ENCODE measurements around the gene CD2AP.
"Not testable (repeated sequence)": the region's sequence is repeated elsewhere in the genome, so short reads cannot be mapped to it uniquely, and the experiment has no call there.

CD2AP gene

GRCh38 chr6:47647626-47648025, 170.0 kb downstream of the CD2AP start:
- not testable (repeated sequence) for DNase-seq

DNA sequence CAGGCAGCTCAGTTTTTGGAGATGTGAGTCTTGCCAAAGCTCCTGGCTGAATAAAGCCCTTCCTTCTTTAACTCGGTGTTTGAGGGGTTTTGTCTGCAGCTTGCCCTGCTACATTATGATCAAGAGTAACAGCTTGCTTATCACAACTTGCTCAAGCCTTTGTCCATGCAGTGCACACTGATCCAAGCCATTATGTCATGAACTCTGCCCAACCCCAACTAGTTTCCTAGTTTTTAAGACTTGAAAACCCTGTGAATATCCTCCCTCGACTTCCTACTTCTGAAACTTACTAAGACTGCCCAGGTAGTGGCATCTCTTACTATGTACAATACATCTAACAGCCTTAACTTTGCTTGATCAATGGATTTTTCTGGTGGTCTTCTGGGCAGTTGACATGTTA, 170.4 kb downstream of the CD2AP start:
- DNase-seq: no peak

- no peak for DNase-seq
These were observed 173.2 kb downstream of the CD2AP start for GRCh38 chr6:47650553-47651432.

DNA sequence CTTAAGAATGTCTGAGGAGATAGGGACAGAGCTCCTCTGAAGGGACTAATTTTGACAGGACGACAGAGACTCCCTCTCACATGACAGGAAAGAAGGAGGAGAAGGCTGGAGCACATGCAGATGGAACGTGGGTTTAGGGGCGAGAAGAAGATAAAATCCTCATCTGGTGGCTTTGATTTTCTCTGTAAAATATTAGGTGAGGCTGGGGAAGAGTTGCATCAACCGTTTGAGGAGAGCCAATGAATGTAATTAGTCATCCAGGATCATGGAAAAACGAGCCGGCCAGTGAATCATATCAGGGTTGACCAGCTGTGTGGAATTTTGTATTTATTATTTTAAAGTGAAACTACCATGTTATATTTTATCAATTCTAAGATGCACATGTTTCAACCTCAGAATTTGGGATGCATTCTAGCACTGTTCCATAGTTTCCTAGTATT, 173.9 kb downstream of the CD2AP start:
- DNase-seq: no peak

- DNase-seq: no peak
These were observed 176.1 kb downstream of the CD2AP start for GRCh38 chr6:47653706-47654105.

GRCh38 chr6:47654255-47654654, 176.7 kb downstream of the CD2AP start:
- no peak for DNase-seq

DNA sequence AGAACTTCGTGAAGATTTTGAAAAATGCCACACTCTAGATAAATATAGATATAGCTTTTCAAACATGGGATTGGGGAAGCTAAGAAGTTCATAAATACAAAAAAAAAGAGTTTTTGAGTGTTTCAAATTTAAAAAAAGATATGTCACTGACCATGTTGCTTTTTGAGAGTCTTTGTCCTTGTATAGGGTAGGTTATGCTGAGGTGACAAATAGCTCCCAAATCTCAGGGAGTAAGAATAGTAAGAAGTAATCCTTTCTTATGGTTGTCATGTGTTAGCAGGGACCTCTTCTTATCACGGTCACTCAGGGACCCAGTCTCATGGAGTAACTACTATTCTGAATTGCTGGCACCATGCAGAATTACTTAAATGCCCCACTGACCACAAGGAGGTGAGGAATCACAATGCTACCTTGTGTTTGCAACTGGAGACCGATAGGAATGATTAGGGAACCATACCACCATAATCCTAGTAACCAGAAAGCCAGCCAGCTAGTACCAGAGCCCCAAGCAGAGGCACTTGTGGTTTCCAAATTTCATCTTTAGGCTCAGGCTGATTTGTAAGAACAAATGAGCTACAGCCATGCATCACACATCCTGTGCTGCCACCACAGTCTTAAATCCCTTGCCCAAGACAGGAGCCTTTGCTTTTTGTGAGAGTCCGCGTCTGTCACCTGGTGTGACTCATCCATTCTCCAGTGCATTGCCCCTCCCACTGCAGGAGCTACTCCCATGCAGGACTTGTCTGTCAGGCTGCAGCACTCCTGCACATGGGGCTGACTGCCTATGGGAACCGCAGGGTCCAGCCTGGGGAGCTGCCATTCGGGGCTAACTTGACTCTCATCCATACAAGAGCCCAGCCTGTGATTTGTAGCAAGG, 178.4 kb downstream of the CD2AP start:
- DNase-seq: no peak

DNA sequence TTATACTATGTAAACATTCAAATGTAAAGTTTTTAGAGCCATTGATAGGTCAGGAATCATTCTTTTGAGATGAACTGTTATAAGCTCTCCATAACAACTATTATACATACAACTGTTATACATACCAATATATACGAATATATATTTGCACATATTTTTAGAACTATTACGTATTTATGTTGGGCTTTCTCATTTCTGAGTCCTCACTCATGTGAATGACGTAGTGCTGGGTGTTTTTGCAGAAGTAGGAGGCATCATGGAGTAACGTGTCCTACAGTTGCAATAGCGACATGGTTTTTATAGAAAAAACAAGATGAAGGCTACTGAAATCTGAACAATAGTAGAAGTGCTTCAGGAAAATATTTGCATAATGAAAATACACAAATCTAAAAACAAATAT, 184.4 kb downstream of the CD2AP start:
- DNase-seq: no peak

- DNase-seq: no peak
These were observed 186.1 kb downstream of the CD2AP start for GRCh38 chr6:47663462-47664216.

DNA sequence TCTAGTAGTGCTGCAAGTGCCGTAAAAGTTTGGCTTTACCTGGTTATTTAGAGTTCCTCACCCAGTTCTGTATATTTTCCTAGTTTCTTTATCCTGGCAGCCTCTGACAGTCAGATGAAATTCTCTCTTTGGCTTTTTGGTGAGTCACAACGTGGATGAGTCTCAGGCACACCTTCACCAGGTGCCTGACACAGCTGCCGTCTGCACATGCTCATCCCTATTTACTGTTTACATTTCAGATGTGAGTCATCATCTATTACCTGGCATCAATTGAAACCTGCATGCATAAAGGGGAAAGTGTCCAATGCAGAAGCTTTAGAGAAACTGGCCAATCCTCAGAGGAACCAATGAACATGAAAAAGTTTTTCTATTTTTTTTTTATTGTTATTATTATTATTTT, 187.5 kb downstream of the CD2AP start:
- DNase-seq: no peak

DNA sequence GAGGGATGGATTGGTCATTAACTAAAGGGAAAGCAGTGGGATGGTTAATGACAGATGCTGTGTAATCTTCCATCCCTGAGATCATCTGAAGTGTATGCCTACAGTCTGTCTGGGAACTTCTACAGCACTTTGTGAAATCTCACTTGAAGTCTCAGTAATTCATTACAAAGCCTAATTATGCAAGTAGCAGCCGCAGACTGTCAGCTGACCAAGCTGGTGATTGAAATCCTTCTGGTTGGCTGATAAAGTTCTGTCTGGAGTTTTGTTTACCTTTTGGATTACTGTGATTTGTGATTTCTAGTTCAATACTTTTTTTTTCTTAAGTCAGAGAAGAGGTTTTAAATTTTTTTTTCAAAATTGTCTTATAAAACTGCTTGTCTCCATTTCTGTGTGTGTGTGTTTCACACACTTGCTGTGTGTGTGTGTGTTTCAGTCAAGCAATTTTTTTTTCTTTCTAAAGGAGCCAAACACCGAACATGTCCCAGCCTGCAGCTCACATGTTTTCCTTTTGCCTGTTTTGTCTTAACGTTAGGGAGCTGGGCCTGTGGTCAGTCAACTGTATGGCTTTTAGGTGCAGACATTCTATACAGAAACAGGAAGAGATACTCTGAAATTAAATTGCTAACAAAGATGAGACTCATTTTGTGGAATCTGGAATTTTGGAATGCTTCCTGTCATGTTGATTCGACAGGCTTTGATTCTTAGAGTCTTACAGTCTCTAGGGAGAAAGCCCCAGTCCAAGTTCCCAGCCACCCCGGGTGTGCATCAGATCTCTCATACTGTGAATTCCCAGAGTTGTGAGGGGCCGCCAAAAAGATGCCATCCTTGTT, 192.3 kb downstream of the CD2AP start:
- no peak for DNase-seq

- DNase-seq: no peak
These were observed 193.3 kb downstream of the CD2AP start for GRCh38 chr6:47670851-47671250.

DNA sequence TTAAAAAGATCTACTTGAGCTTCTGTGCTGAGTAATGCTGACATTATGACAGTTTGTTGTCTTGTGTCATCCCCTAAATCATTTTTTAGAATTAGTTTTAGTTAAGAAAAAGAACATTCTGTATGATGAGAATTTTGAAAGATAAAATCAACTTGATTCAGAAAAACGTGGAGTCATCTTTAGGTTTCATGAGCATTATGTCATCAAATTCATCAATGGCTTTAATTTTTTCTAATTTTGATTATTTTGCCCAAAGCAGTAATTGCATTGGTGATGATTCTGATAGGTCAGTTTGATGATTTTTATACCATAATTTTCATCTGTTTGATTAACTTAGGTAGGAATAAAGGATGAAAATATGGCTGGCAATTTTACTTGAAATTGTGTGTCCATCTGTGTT, 194.2 kb downstream of the CD2AP start:
- no peak for DNase-seq

DNA sequence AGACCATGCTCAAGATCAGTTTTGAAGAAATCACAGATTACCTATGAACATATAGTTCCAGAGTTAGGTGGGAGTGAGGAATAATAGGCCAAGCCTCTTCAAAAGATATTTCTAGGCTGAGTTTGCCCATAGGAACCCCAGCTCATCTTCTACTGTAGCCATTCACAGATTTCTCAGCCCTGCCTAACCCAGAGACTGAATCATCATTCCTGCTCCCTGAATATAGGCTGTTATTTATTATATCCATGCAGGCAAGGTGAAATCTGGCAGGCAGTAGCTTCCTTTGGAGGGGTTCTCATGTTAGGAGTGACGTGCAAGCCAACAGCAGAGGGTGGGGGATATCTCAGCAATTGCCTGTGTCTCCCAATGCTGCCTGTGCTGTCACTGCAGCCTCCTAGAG, 195.2 kb downstream of the CD2AP start:
- no peak for DNase-seq

DNA sequence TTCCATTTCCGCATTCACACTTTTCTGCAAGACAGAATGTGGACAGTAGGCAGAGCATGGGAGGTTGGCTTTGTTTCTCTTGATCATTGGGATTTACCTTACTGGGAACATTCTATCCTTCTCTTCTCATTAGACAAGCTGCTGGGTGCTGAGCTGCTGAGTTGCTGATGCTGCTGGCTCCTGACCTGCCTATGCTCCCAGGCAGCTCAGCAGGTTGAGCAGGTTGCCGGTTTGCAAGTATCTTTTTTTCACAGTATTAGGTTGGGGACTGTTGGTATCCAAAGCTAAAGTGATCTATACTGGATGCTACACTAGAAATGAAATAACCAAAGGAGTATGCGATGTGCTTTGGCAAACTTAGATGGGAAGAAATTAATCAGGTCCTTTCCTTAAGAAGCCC, 197.1 kb downstream of the CD2AP start:
- DNase-seq: no peak

All from DMS79 (cell line).